GM19463 (cell line): ENCODE results near the gene TMEFF2.
A peak's percentile ranks its signal among the peaks of the same experiment; 100 is the strongest.

ENCODE experiments used
- ATAC-seq: cut with Tn5 transposase; IDR thresholded peaks from one replicate; pipeline ENCODE4 v1.9.1; 2021; ENCODE audit warnings: mild to moderate bottlenecking, moderate library complexity; ENCODE audit not compliant: unreplicated experiment

Gene TMEFF2

DNA sequence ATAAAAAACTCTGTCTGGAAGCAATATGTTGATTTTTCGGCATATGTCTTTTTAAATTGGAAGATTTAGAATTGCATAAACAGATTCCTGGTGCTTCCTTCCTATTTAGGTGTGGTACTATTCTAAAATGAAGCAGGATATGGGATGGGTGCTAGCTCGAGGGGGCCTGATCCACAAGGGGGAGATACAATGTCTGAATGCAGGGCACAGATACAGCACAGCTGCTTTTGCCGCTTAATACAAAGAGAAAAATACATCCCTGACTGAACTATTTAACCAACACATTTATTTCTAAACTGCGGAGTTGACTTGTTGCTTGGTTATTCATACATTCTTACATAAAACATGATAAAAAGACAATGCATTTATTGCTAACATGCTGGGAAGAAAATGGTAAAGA is 169.1 kb downstream of the TMEFF2 start:
- no peak for ATAC-seq

DNA sequence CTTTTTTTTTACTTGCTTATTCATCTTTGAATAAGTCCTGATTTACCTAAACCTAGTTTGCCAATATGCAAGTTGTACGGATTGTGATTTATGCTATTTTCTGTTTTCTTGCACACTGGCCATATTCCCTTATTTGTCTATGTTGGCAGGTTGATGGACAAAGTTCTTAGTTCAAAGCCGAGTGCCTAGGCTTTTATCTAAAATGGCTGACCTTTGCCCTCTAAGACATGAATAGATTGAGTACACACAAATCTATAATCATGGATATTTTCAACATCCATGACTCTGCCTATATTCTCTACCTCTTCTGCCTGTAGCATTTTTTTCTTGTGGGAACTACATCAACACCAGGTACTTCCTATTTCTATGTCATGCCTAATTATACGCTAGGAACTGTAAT is 171.7 kb downstream of the TMEFF2 start:
- ATAC-seq: no peak

DNA sequence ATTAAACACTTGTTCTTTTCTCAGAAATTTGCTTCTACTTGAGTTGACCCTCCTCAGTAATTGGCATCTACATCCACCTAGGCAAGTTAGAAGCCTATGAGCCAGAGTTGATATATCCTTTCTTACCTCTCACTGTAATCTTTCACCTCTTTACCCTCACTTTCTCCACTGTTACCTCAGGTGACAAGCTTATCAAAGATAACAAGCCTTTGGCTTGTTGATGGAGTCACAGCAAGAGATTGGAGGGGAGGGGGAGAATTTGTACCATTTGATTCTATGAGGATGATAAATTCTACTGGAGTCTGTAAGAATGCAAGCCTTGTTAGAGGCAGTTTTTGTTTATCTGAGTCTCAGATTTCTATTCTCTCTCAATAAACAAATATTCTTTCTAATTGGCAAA is 176.9 kb downstream of the TMEFF2 start:
- ATAC-seq: no peak

DNA sequence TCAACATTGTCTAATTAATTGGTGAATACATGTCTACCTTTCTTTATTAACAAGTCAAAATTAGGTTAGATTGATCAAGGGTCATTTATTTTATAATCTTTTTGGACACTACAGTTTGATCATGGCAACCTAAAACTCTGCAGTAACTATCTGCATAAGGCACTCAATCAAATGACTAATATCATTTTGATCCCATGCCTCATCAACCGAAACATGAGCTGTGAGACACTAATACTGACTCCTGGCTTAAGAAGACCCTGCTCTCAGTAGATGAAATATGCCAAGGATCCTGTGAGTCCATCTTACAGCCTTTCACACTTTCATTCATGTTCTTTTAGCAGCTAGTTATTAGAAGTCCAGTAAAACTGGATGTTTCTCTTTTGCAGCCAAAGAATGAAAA is 178.5 kb downstream of the TMEFF2 start:
- ATAC-seq: no peak

DNA sequence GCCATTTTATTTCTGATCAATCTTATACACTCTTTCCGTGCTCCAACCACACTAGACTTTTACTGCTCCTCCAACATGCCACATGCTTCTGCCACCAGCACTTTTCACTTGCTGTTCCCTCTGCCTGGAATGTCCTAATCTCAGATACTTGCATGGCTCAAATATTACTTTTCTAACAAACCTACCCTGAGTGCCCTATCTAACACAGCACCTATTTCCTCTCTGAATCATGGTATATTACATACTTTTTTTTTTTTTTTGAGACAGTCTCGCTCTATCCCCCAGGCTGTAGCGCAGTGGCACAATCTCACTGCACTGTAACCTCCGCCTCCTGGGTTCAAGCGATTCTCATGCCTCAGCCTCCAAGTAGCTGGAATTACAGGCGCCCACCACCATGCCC is 181.5 kb downstream of the TMEFF2 start:
- ATAC-seq: no peak

DNA sequence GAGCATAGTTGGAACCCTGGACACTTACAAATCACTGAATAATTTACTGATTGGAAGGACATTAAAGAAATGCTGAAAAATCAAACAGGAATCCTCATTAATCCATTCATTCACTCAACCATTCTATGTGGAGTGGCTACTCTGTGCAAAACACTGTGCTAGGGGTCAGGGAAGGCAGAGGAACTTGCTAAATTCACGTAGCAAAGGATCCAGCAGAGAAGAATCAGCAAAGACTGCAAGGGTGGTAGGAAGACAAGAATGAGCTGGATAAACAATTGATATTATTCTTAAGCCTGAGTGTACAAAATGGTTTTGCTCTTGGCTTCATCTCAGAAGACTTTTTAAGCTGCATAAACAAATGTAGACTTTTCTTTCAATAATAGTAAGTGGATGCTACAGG is 183.5 kb downstream of the TMEFF2 start:
- no peak for ATAC-seq

DNA sequence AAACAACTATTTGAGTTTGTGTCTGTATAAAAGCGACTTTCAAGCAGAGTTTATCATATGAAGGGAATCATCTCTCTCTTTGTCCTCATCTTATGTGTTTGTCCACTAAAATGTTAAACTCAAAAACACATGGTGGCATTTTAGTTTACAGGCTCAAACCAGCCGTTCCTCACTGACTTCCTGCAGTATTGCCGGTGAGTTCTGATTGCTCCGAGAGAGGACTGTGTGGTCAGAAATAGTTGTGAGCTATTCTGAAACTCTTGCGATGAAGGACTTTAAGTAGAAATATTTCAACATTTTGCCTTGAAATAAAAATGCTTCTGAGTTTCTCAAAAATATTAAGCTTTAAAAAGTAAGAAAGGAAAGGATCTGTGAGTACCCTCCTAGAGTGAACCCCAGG is 184.7 kb downstream of the TMEFF2 start:
- peak; percentile 35 for ATAC-seq

DNA sequence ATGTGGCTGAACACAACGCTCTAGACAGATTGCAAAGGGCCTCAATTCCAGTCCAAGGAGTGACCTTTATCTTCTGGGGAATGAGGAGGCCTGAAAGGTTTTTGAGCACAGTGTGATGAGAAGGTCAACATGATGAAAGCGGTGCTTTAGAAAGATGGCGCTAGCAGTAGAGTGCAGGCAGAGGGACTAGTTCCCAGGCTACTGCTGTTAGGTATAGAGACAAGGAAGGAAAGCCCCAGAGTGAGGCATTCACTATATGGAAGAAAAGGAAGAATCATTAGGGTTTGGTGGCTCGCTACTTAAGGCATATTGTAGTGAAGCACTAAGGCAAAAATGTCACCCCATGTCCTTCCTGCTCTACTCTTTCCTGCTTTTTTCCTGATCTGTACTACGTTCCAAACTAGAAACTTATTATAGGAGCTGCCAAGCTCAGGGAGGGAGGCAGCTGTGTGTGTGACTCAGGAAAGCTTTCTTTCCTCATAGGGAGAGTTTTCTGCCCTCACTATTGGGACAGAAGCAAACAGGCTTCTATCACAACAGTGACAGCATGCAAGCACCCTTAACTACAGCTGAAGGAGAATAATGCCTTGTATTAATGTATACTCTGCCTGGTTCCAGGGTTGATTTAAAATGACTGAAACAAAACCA is 187.0 kb downstream of the TMEFF2 start:
- ATAC-seq: no peak

DNA sequence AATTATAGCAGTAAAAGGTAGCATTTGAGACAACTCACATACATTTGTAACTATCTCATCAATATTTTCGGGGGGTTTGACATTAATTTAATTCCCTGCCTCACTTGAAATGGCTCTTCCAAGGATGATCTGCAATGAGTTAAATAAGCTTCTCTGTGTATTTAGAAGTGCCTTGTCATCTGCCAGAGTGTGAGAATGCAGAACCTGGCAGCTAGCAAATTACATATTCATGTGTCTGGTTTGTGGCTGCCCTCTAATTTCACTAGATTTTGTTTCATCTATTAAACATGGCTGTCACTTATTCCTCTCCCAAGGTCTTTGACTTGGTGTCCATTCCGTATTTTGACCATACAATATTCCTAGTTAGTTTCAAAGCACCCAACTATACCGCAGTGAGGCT is 189.5 kb downstream of the TMEFF2 start:
- no peak for ATAC-seq

DNA sequence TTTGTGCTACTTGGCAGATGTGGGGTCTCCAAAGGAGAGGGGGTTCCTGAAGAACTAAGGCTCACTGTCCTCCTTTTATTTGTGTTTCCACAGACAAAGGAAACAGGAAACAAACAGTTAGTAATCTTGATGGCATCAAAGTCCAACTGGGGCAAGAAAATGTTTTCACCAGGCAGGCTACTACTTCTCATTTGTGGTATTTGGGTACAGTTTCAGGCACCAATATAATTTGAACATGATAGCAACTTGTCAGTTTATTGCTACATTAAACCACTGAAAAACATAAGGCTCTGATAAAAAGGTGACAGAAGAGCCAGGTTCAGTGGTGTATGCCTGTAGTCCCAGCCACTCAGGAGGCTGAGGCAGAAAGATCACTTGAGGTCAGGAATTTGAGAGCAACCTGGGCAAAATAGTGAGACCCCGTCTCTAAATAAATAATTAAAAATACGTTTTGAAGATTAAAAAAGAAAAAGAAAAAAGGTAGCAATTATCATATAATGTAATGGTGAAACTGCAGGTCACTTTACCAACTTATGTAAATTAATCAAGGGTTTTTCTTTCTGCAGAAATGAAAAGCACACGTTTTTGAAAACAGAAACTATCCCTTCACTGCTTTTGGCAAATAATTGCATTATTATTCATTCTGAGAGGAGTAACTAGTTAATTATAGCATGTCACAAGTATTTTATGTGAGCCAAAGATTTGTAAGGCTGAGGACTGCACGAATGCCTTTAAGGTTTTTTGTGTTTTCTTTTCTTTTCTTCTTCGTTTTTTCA is 190.4 kb downstream of the TMEFF2 start:
- peak; percentile 60 for ATAC-seq

DNA sequence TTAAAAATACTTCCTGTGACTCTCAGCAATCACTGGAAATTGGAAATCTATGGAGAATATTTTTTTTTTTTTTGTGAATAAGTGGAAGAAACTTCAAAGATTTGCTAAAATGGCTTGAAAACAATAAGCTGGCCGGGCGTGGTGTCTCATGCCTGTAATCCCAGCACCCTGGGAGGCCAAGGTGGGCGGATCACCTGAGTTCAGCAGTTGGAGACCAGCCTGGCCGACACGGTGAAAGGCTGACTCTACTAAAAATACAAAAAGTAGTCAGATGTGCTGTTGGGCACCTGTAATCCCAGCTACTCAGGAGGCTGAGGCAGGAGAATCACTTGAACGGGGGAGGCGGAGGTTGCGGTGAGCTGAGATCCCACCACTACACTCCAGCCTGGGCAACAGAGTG is 192.3 kb downstream of the TMEFF2 start:
- no peak for ATAC-seq

DNA sequence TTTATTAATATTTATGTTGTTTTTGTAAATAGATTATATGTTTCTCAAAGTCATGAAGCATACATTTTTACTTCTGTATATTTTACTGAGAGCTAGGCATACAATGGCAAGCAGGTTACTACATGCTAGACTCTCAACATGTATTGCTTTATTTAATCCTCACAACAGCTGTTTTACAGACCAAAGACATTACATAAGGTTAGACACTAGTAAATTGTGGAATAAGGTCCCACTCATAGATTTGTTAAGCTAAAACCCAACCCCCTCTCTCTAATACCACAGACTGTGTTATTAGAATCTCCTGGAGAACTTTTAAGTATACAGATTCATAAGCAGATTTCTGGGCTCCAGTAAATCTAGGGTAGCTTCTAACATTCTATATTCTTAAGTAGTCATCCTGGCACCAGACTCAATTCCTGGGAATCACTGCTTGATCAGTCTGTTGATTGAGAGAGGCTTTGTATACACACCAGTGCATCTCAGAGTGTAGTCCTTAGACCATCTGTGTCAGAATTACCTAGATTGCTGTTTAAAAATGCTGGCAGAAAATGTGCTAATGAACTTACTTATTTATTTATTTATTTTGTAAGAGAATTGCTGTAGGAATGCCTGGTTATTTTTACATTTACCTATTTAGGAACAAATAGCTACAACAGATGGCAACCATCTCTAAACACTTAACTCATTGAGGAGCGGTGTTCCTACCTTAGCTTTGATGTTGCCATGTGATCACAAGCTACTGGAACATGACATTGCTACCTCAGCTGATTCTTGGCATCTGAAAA is 194.3 kb downstream of the TMEFF2 start:
- ATAC-seq: no peak

DNA sequence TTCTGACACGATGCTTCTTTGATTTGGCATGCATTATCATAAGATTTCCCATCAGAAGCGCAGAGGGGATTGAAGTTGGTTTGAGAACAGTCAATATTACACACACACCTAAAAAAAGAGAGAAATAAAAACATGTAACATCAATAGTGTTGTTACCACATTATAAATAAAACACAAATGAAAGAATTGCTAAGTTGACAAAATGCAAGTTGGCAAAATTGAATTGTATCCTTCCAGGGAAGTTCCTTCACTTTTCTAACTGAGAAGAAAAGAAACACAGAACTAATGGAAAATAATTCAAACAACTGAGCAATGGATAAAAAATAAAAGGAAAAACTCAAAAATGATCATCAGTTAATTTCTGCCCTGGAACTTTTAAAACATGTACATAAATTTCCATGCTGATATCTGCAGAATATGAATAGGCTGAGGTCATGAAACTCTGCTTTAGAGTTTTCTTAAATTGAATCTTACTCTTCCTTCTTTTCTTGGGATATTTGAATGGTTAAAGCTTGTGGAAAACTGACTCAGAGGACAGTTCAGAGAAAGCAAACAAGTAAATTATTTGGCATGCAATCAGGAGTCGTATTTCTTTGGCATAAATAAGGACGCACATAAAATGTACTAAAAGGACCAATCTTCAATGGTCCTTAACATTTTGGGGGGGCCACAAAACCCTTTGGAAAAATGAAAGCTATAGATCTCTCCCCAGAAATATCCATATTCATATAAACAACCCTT is 195.5 kb downstream of the TMEFF2 start:
- no peak for ATAC-seq

DNA sequence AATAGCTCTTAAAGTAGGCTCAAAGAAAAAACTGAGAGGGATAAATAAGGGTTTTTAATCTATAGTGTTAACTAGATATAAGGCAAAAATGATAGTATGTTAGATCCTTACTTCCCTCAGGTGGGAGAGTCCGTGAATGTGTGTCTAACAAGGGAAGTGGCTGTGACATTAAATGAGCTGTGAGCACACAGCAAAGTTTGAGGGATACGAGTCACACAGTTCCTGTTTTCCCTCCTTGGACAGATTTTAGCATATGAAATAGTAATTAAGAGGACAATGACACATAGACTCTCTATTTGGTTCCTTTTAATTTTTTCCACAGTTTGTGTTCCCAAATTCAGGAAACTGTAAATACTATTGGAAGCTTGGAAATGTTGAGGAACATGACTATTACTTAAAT is 199.4 kb downstream of the TMEFF2 start:
- ATAC-seq: no peak

DNA sequence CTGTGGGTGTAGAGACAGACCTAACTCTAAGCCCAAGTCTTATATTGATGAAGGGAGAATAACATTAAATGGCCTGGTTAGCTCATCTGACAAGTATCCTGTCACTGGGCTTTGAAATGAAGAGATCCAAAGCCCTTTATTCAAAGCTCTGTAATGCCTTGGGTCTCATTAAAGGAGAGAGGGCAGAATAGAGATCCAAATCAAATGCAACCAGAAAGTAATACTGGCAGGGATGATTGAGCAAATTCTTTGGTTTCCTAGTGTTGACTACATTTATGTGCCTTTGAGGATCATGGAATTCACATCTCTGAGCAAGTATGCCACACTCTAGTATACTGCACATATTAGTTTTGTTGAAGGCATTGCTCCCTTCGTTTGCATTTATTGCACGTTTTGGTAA is 200.0 kb downstream of the TMEFF2 start:
- no peak for ATAC-seq

DNA sequence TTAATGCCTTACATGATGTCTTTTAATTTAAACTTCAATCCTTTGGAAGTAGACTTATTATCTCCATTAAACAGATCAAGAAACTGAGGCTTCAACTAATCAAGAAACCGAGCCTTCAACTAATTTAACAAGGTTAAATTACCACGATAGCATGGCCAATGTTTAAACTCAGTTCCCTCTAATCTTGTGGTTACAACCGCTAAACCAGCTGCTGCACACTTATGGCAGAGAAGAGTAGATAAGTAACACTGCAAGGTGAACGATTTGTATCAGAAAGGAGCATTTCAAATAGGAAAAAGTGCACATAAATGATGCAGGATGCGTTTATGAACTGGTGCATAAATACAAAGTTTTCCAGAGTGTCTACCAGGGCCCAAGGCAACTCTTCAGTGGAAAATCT is 203.3 kb downstream of the TMEFF2 start:
- ATAC-seq: peak; percentile 65

DNA sequence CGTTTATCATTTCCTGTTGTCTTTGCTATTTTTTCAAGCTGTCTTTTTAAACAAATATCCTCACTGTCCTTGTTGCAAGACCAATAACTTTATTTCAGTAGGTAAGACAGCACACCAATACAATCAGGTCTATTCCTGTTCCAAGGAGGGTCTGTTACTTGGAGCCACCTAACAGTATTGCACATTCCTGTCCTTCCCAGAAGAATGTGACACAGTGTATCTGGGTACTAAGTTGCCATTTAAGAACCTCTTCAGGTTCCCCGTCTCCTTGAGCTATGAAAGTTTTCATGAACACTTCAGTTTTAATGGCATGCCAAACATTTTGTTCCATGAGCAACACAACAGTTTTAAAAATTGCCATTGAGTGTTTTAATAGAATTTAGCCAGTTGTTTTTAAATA is 209.0 kb downstream of the TMEFF2 start:
- ATAC-seq: no peak

DNA sequence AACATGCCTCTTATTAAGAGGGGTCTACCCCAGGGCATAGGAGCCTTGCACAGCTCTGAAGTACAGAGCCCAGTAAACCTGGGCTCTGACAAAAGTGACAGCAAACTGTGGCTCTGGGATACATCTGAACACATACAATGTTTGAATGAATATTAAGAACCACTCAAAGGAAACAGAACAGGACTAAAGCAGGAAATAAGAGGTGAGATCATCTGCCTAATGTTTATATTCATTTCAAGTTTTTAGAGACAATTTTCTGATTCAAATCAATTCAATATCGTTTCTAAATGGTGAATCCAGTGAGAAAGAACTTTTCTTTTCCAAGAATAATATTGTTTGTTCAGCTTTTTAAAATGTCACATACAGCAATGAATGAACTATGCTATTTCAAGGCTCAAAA is 211.1 kb downstream of the TMEFF2 start:
- no peak for ATAC-seq

DNA sequence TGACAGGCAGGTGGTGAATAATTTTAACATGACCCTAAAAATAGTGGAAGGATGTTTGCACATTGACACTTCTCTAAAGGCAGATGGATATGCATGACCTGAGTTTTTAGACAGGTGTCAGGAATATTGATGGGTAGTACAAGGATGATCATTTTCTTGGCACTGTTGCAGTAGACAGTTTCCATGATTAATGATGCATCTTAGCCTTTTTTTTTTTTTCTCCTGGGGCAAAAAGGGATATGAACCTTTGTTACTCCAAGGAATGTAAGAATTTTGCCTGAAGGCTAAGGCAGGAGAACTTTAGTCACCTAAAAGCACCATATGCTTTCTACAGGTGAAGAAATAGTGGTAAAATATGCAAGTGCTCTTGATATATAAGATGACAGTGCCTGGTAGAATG is 211.5 kb downstream of the TMEFF2 start:
- ATAC-seq: no peak

DNA sequence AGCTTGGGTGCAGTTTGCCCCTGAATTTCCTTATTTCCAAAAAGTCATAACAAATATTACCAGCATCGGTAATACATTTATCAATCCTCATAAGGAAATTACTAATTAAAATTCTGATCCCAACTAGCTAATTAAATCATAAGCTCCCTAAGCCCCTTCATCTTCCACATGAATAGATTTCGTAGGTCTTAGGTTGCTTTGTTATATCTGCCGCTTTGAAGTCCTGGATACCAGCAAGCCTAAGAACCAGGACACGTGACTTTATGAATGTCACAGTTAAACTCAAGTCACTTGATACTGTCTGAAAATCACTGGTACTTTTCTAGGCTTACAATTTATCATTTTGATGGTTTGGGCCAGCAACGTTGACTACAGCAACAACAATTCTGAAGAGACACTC is 213.0 kb downstream of the TMEFF2 start:
- no peak for ATAC-seq

DNA sequence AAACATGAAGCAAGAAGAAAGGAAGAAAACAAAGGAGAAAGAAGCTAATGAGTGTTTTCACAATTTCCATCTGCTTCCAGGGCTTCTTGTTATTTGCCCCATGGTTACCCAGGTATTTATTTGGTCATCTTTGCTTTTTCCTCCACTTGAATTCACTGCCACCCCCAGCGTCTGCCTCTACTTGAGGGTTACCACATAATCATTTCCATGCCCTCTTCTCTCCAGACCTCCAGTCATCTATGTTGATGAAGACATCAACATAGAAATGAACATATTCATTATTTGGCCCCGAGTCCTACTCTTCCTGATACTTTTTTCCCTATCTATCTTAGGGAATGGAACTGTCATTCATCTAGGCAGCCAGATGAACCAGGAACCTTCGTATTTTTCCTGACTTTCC is 214.2 kb downstream of the TMEFF2 start:
- no peak for ATAC-seq
